ENCODE results near the gene PCNP. TPM values are rescaled to one million over a fixed set of nuclear protein-coding genes. Genes with fewer than 3 reads are reported as not detected.

The PCNP gene
- total RNA-seq, 4 donors from 2014 or later: 105 to 186 (median 124) TPM

DNA sequence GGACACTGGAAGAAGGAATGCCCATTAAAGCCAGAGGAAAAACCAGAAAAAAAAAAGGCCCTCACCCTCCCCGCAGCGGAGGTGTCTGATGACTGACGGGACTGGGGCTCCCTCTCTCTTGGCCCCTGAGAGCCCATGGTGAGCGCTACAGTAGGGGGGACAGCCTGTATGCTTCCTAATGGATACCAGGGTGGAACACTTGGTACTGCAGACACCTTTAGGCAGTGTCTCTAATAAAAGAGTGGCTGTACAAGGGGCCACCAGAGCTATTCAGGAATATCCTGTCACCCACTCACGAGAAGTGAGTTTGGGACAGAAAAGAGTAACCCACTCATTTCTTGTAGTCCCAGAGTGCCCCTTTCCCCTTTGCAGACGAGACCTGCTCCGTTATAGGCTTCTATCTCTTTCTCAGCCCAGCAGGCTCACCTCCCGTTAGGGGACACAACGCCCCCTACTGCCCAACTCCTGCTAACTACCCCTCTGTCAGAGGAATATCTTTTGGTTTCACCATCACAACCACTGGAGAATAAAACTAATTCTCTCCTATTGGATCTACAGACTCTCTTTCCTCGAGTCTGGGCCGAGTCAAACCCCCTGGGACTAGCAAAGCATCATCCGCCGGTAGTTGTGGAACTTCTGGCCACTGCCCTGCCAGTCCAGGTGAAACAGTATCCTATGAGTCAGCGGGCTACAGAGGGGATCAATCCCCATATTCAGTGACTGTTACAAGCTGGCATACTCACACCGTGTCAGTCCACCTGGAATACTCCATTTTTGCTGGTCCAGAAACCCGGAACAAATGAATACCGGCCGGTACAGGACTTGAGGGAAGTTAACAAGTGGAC is 62.2 kb downstream of the PCNP start:
- Histone ChIP-seq H3K4me3 (no peak overlapping the region), H3K27me3 (no peaks in the 10 kb centered on the region), H3K36me3 (no peaks in the 10 kb centered on the region), H3K4me1 (no peaks in the 10 kb centered on the region), H3K27ac (replicated peaks in 1 of 4) (no peak overlapping the region), H3K9me3 (no peaks in the 10 kb centered on the region)
- TF ChIP-seq CTCF (IDR thresholded peaks at IDR 0.05): peak in 2 of 3 experiments; percentile 28 to 50
- TF ChIP-seq EP300 (IDR thresholded peaks at IDR 0.05): no peak
- 62% methylated on average over 18 of the region's 18 CpGs for WGBS
- DNase-seq (ENCODE audit: extremely low spot score): peak; percentile 64
- intact Hi-C loops (cut with DNase I): no loop called here

DNA sequence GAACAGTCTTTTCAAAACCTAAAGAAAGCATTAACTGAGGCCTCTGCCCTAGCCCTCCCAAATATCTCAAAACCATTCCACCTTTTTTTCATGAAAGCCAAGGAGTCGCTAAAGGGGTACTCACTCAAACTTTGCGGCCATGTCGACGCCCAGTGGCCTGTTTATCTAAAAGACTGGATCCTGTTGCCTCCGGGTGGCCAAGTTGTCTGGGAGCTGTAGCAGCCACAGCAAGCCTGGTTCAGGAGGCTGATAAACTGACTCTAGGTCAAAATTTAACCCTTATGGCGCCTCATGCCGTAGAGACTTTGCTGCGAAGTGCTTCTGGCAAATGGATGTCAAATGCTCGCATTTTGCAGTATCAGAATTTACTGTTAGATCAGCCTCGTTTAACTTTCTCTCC is 63.5 kb downstream of the PCNP start:
- Histone ChIP-seq H3K4me1 (no peaks in the 10 kb centered on the region), H3K27ac (replicated peaks in 1 of 4) (no peak overlapping the region), H3K27me3 (no peaks in the 10 kb centered on the region), H3K9me3 (no peaks in the 10 kb centered on the region), H3K36me3 (no peaks in the 10 kb centered on the region), H3K4me3 (no peak overlapping the region)
- WGBS: 93% methylated on average over 10 of the region's 10 CpGs
- intact Hi-C loops (cut with DNase I): no loop called here
- peak; percentile 78 for DNase-seq (ENCODE audit: extremely low spot score)
- TF ChIP-seq POLR2A (IDR thresholded peaks at IDR 0.05; ENCODE audit: low read depth) (no peak), CTCF (IDR thresholded peaks at IDR 0.05) (no peak), EP300 (IDR thresholded peaks at IDR 0.05) (no peak), POLR2AphosphoS5 (IDR thresholded peaks at IDR 0.05) (no peak)

GRCh38 chr3:101638261-101638745 is 64.3 kb downstream of the PCNP start:
- no peaks in the 10 kb centered on the region for H3K36me3 ChIP-seq
- no peak overlapping the region for H3K27ac ChIP-seq (replicated peaks in 1 of 4)
- TF ChIP-seq POLR2AphosphoS5 (IDR thresholded peaks at IDR 0.05): no peak
- no peak for TF ChIP-seq CTCF (IDR thresholded peaks at IDR 0.05)
- TF ChIP-seq EP300 (IDR thresholded peaks at IDR 0.05): no peak
- no peak for TF ChIP-seq POLR2A (IDR thresholded peaks at IDR 0.05; ENCODE audit: low read depth)
- intact Hi-C loops (cut with DNase I): no loop called here
- H3K9me3 ChIP-seq: no peaks in the 10 kb centered on the region
- DNase-seq (ENCODE audit: extremely low spot score): no peak
- H3K27me3 ChIP-seq: no peaks in the 10 kb centered on the region
- no peak overlapping the region for H3K4me3 ChIP-seq
- 76% methylated on average over 8 of the region's 10 CpGs for WGBS
- no peaks in the 10 kb centered on the region for H3K4me1 ChIP-seq

DNA sequence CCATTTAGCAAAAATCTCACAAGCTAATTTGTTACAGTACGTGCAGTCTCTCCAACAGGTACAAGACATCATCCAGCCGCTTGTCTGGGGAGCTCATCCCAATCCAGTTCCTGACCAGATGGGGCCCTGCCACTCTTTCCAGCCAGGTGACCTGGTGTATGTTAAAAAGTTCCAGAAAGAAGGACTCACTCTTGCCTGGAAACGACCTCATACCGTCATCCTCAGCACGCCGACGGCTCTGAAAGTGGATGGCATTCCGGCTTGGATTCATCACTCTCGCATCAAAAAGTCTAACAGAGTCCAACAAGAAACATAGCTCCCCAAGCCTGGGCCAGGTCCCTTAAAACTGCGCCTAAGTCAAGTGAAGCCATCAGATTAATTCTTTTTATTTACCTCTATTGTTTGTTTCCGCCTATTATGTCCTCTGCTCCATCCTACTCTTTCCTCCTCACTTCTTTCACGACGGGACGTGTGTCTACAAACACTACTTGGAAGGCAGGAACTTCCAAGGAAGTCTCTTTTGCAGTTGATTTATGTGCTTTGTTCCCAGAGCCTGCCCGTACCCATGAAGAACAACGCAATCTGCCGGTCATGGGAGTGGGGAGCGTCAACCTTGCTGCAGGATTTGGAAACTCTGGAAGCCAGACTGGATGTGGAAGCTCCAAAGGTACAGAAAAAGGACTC is 65.4 kb downstream of the PCNP start:
- Histone ChIP-seq H3K4me3 (no peak overlapping the region), H3K36me3 (no peaks in the 10 kb centered on the region), H3K9me3 (no peaks in the 10 kb centered on the region), H3K27ac (replicated peaks in 1 of 4) (no peak overlapping the region), H3K27me3 (no peaks in the 10 kb centered on the region), H3K4me1 (no peaks in the 10 kb centered on the region)
- no peak for TF ChIP-seq POLR2A (IDR thresholded peaks at IDR 0.05; ENCODE audit: low read depth)
- TF ChIP-seq EP300 (IDR thresholded peaks at IDR 0.05): no peak
- no peak for TF ChIP-seq POLR2AphosphoS5 (IDR thresholded peaks at IDR 0.05)
- TF ChIP-seq CTCF (IDR thresholded peaks at IDR 0.05): no peak
- DNase-seq (ENCODE audit: extremely low spot score): peak; percentile 86
- no CpG with 5 or more reads among the region's 18 CpGs for WGBS
- intact Hi-C loops (cut with DNase I): no loop called here

Data from esophagus muscularis mucosa (tissue), 4 donors.